ENCODE results near the gene PRRC2C.

DNA sequence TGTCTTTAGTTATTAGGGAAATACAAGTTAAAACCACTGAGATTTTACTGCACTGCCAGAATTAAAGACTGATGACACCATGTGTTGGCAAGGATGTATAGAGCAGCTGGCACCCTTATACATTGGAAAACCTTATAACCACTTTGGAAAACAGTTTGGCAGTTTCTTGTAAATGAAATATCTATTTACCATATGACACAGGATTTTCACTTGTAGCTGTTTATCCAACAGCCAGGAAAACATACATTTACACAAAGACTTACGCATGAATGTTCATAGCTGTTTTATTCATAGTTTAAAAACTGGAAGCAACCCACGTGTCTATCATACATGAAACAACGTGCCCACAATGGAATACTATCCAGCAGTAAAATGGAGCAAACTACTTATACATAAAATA, 45.3 kb downstream of the PRRC2C start:
- TF ChIP-seq, protein P1, sequence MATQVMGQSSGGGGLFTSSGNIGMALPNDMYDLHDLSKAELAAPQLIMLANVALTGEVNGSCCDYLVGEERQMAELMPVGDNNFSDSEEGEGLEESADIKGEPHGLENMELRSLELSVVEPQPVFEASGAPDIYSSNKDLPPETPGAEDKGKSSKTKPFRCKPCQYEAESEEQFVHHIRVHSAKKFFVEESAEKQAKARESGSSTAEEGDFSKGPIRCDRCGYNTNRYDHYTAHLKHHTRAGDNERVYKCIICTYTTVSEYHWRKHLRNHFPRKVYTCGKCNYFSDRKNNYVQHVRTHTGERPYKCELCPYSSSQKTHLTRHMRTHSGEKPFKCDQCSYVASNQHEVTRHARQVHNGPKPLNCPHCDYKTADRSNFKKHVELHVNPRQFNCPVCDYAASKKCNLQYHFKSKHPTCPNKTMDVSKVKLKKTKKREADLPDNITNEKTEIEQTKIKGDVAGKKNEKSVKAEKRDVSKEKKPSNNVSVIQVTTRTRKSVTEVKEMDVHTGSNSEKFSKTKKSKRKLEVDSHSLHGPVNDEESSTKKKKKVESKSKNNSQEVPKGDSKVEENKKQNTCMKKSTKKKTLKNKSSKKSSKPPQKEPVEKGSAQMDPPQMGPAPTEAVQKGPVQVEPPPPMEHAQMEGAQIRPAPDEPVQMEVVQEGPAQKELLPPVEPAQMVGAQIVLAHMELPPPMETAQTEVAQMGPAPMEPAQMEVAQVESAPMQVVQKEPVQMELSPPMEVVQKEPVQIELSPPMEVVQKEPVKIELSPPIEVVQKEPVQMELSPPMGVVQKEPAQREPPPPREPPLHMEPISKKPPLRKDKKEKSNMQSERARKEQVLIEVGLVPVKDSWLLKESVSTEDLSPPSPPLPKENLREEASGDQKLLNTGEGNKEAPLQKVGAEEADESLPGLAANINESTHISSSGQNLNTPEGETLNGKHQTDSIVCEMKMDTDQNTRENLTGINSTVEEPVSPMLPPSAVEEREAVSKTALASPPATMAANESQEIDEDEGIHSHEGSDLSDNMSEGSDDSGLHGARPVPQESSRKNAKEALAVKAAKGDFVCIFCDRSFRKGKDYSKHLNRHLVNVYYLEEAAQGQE (IDR thresholded peaks at IDR 0.05; ENCODE audit: low read depth, low read length), result no peak
- no peak for TF ChIP-seq FOXM1 (IDR thresholded peaks at IDR 0.05; ENCODE audit: low read depth)
- no peak for TF ChIP-seq POLR2AphosphoS5 (IDR thresholded peaks at IDR 0.05; ENCODE audit: low read depth, low read length)
- TF ChIP-seq EP300 (IDR thresholded peaks at IDR 0.05; ENCODE audit: borderline replicate concordance in 1 of 2, low read depth in 1 of 2, low read length in 1 of 2), result no peak
- TF ChIP-seq, protein P2, sequence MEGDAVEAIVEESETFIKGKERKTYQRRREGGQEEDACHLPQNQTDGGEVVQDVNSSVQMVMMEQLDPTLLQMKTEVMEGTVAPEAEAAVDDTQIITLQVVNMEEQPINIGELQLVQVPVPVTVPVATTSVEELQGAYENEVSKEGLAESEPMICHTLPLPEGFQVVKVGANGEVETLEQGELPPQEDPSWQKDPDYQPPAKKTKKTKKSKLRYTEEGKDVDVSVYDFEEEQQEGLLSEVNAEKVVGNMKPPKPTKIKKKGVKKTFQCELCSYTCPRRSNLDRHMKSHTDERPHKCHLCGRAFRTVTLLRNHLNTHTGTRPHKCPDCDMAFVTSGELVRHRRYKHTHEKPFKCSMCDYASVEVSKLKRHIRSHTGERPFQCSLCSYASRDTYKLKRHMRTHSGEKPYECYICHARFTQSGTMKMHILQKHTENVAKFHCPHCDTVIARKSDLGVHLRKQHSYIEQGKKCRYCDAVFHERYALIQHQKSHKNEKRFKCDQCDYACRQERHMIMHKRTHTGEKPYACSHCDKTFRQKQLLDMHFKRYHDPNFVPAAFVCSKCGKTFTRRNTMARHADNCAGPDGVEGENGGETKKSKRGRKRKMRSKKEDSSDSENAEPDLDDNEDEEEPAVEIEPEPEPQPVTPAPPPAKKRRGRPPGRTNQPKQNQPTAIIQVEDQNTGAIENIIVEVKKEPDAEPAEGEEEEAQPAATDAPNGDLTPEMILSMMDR (IDR thresholded peaks at IDR 0.05), result no peak

Measured in SK-N-SH (cell line).